Activated naive CD8-positive, alpha-beta T cell treated with anti-CD3 and anti-CD28 coated beads for 36 hours (primary cell): Measurements from ENCODE around the gene DLG2. TPM values are rescaled to one million over a fixed set of nuclear protein-coding genes. Genes with fewer than 3 reads are reported as not detected.
"Not testable (repeated sequence)": the region's sequence is repeated elsewhere in the genome, so short reads cannot be mapped to it uniquely, and the experiment has no call there.

Experiments used
- DNase-seq: peaks from one replicate; pipeline ENCODE4 v3.0.0; 2021
- H3K27ac Mint-ChIP-seq: one replicate; pipeline ENCODE4 v1.8.0; 2022; ENCODE audit warnings: mild to moderate bottlenecking, moderate library complexity, mixed read lengths
- H3K27me3 Mint-ChIP-seq: one replicate; pipeline ENCODE4 v1.8.0; 2022; ENCODE audit warnings: mild to moderate bottlenecking, mixed read lengths
- H3K36me3 Mint-ChIP-seq: one replicate; pipeline ENCODE4 v1.8.0; 2021; ENCODE audit warnings: mild to moderate bottlenecking, mixed read lengths
- H3K4me1 Mint-ChIP-seq: one replicate; pipeline ENCODE4 v1.8.0; 2021; ENCODE audit warnings: mixed read lengths
- H3K4me3 Mint-ChIP-seq: one replicate; pipeline ENCODE4 v1.8.0; 2022; ENCODE audit warnings: mild to moderate bottlenecking, moderate library complexity, mixed read lengths
- H3K9me3 Mint-ChIP-seq: one replicate; pipeline ENCODE4 v1.8.0; 2022; ENCODE audit warnings: mixed read lengths
- total RNA-seq, 2 experiments: library from RNA; stranded (reverse); gene quantifications; one replicate each; pipeline ENCODE4 v1.2.3, GENCODE V29; 2021

DLG2 gene
- total RNA-seq, 2 experiments from 2014 or later, result 1.7 to 1.9 TPM

DNA sequence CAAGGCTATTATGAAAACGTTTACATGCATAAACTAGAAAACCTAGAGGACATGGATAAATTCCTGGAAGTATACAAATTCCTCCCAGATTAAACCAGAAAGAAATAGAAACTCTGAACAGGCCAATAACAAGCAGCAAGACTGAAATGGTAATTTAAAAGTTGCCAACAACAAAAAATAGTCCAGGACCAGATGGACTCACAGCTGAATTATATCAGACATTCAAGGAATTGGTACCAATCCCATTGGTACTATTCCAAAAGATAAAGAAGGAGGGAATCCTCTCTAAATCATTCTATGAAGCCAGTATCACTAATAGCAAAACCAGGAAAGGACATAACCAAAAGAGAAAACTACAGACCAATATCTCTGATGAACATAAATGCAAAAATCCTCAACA lies 236.0 kb downstream of the DLG2 start:
- no peaks in the 10 kb centered on the region for H3K4me1 Mint-ChIP-seq
- no peak for DNase-seq
- H3K9me3 Mint-ChIP-seq, result peaks cover 9% of the 10 kb centered on the region
- H3K36me3 Mint-ChIP-seq, result no peaks in the 10 kb centered on the region
- H3K4me3 Mint-ChIP-seq, result no peak overlapping the region
- no peak overlapping the region for H3K27ac Mint-ChIP-seq
- H3K27me3 Mint-ChIP-seq, result no peaks in the 10 kb centered on the region

DNA sequence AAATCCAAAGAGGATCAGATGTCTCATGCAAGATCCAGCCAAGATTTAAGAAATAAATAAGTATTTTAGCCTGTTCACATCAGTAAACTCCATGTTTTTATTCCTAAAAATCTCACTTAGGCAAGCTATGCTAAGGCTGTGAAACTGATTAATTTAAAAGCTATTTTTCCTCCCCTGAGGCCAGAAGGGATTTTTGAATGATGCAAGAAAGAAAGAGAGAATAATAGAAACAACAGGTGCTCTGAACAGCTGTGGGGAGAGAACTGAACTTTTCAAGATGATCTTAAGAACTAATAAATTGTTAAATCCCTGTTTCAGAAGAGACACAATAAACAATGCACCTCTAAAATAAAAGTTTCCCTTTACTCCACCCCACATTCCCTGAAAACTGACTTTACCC lies 241.6 kb downstream of the DLG2 start:
- Mint-ChIP-seq H3K36me3 (no peaks in the 10 kb centered on the region), H3K27ac (no peak overlapping the region), H3K4me1 (no peaks in the 10 kb centered on the region), H3K27me3 (no peaks in the 10 kb centered on the region), H3K4me3 (no peak overlapping the region), H3K9me3 (peaks cover 14% of the 10 kb centered on the region)
- DNase-seq, result no peak

DNA sequence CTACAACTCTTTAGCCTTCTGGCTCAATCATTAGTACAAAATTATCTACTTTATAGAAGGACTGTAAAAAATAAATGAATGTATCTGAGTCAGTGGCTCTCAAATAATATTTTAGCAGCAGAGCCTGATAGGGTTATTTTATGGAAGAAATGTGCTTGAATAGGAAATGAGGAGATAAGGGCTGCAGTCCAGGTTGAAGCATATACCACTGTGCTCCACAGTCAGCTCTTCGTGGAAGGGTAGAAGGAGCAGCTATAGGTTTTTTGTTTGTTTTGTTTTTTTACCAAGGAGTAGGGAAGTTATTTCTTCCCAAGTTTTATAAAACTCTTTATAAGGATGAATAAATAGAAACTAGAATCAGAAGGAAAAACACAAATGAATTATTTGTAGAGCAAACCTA lies 242.0 kb downstream of the DLG2 start:
- peaks cover 14% of the 10 kb centered on the region for H3K9me3 Mint-ChIP-seq
- no peak overlapping the region for H3K4me3 Mint-ChIP-seq
- no peak for DNase-seq
- no peaks in the 10 kb centered on the region for H3K4me1 Mint-ChIP-seq
- H3K27me3 Mint-ChIP-seq, result no peaks in the 10 kb centered on the region
- H3K36me3 Mint-ChIP-seq, result no peaks in the 10 kb centered on the region
- no peak overlapping the region for H3K27ac Mint-ChIP-seq

DNA sequence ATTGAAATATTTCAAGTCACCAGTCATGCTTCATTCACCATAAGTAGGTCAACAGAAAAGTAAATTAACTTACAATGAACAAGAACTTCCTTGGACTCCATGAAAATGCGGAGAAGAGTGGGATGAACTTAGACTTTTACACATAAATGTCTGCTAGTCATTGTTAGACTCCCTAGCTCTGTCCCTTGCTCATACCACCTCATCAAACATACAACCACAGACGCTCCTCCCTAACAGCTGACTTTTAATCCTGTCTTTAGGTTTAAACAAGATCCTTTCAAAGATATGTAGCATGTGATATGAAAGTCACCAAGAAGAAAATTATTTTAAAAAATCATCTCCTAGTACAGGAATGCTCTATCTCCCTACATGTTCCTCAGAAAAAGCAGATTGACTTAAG lies 248.1 kb downstream of the DLG2 start:
- H3K4me1 Mint-ChIP-seq, result no peaks in the 10 kb centered on the region
- no peak overlapping the region for H3K4me3 Mint-ChIP-seq
- H3K36me3 Mint-ChIP-seq, result no peaks in the 10 kb centered on the region
- no peaks in the 10 kb centered on the region for H3K27me3 Mint-ChIP-seq
- peaks cover 11% of the 10 kb centered on the region for H3K9me3 Mint-ChIP-seq
- no peak overlapping the region for H3K27ac Mint-ChIP-seq
- DNase-seq, result no peak

DNA sequence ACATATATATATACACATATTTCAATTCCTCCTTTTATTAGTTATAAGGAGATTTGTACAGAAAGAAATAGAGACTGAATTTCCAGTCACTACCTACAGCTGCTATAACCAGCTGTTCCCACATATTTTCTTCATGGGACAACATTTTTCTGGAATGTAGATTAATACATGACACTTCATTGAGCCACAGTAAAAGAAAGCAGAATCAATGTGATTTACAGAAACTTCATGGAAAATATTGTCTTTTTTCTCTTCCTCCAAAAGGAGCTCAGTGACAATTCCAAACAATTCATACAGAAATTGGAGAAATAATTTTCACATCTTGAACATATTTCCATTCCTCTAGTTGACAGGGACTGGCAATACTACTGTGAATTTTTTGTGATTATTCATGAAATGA lies 249.2 kb downstream of the DLG2 start:
- no peak for DNase-seq
- no peaks in the 10 kb centered on the region for H3K27me3 Mint-ChIP-seq
- no peaks in the 10 kb centered on the region for H3K36me3 Mint-ChIP-seq
- H3K27ac Mint-ChIP-seq, result no peak overlapping the region
- H3K9me3 Mint-ChIP-seq, result peaks cover 7% of the 10 kb centered on the region
- H3K4me1 Mint-ChIP-seq, result no peaks in the 10 kb centered on the region
- H3K4me3 Mint-ChIP-seq, result no peak overlapping the region

DNA sequence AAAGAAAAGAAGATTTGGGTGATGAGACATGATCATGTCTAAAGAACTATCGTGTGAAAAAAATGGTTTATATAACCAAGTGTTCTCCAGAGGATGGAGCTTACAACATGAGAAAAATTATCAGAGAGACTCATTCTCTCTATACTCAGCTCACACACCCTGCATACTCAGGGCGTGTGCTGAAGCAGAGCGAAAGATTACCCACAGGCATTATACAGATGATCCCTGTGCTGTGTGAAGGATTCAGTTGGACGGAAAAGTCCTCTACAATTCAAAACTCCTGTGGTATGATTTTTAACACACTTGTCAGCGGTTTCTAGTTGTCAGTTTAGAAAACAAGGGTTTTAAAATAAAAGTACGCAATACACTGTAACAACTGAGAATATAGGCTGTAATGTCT lies 267.3 kb downstream of the DLG2 start:
- Mint-ChIP-seq H3K4me3 (no peak overlapping the region), H3K36me3 (no peaks in the 10 kb centered on the region), H3K27me3 (no peaks in the 10 kb centered on the region), H3K9me3 (peaks cover 4% of the 10 kb centered on the region), H3K27ac (no peak overlapping the region), H3K4me1 (no peaks in the 10 kb centered on the region)
- DNase-seq, result no peak

DNA sequence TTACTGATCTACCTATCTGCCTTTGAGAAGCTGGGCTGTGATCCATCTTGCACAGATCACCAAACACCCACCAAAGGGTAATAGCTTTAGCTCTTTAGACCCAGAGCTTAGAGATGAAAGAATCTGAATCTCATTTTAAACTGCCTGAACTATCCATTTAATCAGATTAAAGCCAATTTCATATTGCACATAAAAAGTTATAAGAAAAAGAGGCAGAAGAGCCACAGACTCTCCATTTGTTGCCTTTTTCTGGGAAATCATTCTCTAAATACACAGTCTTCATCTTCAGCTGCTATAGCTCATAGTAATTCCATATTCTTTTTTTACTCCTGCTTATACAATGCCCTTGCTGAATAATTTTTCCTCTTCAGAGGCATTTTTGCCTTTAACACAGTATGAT lies 271.2 kb downstream of the DLG2 start:
- Mint-ChIP-seq H3K4me1 (no peaks in the 10 kb centered on the region), H3K27ac (no peak overlapping the region), H3K4me3 (no peak overlapping the region), H3K9me3 (peaks cover 6% of the 10 kb centered on the region), H3K36me3 (no peaks in the 10 kb centered on the region), H3K27me3 (no peaks in the 10 kb centered on the region)
- no peak for DNase-seq

DNA sequence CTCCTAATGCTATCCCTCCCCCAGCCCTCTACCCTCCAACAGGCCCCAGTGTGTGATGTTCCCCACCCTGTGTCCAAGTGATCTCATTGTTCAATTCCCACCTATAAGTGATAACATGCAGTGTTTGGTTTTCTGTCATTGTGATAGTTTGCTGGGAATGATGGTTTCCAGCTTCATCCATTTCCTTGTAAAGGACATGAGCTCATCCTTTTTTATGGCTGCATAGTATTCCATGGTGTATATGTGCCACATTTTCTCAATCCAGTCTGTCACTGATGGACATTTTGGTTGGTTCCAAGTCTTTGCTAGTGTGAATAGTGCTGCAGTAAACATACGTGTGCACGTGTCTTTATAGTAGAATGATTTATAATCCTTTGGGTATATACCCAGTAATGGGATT lies 277.6 kb downstream of the DLG2 start:
- not testable (repeated sequence) for DNase-seq, H3K36me3 Mint-ChIP-seq, H3K4me3 Mint-ChIP-seq, H3K27me3 Mint-ChIP-seq, H3K27ac Mint-ChIP-seq, H3K4me1 Mint-ChIP-seq
- H3K9me3 Mint-ChIP-seq, result peaks cover 15% of the 10 kb centered on the region

DNA sequence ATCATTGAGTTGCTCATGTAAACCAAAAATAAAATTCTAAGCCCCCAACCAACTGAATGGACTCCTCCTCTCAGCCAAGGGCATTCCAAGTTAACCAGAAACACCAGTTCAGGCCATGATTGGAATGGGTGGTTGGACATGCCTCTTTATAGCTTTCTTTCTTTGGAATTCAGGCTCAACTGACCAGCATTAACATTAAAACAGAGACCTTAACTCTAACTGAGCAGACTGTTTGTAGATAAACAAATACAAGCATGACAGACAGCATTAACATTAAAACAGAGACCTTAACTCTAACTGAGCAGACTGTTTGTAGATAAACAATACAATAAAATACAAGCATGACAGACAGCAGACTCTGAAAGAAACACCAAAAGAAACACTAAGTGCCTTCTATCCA lies 278.2 kb downstream of the DLG2 start:
- Mint-ChIP-seq H3K9me3 (peaks cover 12% of the 10 kb centered on the region), H3K27ac (no peak overlapping the region), H3K36me3 (no peaks in the 10 kb centered on the region), H3K4me3 (no peak overlapping the region), H3K4me1 (no peaks in the 10 kb centered on the region), H3K27me3 (no peaks in the 10 kb centered on the region)
- no peak for DNase-seq

DNA sequence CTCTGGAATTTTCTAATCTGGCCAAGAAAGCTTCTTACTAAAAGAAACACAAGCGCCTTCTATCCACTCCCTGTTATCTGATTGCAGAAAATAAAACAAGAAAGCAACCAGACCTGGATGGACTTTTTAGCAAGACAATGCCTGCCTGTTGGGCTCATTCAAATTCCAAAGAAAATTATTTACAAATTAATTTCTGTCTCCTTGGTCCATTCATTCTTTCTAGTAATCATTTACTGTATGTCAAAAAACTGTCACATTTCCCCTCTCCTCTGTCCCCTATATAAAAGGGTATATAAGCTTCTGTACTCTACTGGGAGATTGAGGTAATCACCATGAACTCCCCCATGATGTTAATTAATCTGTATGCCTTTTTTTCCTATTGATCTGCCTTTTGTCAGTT lies 279.9 kb downstream of the DLG2 start:
- Mint-ChIP-seq H3K4me3 (no peak overlapping the region), H3K9me3 (peaks cover 14% of the 10 kb centered on the region), H3K4me1 (no peaks in the 10 kb centered on the region), H3K27me3 (no peaks in the 10 kb centered on the region), H3K27ac (no peak overlapping the region), H3K36me3 (no peaks in the 10 kb centered on the region)
- no peak for DNase-seq

DNA sequence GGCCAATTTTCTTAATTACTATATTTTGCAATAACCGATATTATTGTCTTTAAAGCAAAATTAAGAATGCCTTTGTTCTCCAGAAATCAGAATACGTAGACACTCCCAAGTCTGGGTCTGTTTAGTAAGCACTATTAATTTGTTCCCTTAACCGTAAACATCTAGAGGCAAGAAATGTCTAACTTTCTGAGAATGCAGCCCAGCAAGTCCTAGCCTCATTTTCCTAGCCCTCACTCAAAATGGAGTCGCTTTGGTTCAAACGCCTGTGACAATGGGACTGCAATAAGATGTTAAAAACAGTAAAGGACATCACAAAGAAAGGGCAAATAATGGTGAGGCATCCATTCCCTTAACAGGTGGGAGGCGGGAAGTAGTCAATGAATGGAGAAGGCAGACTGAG lies 280.7 kb downstream of the DLG2 start:
- Mint-ChIP-seq H3K4me3 (no peak overlapping the region), H3K4me1 (no peaks in the 10 kb centered on the region), H3K27me3 (no peaks in the 10 kb centered on the region), H3K9me3 (peaks cover 13% of the 10 kb centered on the region), H3K36me3 (no peaks in the 10 kb centered on the region), H3K27ac (no peak overlapping the region)
- no peak for DNase-seq

DNA sequence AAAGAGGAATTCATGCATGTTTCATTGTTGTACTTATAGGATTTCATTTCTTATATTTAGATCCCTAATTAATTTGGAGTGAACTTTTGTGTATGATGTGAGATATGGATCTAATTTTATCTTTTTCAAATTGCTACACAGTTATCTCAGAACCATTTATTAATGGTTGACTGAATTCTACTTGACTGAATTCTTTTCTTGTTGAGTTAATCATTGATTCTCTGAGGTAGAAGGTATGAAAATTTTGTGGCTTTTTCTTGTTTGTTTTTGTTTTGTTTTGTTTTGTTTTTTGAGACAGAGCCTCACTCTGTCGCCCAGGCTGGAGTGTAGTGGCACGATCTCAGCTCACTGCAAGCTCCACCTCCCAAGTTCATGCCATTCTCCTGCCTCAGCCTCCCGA lies 286.3 kb downstream of the DLG2 start:
- not testable (repeated sequence) for H3K4me1 Mint-ChIP-seq, H3K27me3 Mint-ChIP-seq, H3K4me3 Mint-ChIP-seq, H3K27ac Mint-ChIP-seq, H3K36me3 Mint-ChIP-seq, DNase-seq
- H3K9me3 Mint-ChIP-seq, result peaks cover 13% of the 10 kb centered on the region

DNA sequence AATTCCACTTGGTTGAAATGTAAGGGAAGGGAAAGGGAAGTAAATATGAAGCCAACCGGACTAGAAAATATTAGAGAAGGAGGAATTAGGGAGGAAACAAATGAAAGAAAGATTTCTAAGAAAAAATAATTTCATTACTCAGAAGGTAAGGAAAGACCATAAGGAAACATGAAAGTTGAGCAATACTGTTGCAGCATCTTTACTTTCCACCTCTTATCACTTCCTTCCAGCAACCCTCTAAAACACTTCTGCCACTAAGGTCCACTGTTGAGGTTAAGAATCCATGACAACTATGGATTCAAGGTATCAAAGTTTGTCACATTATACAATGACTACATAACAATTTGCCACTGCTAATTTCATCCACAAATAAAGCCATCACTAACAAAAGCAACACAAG lies 308.6 kb downstream of the DLG2 start:
- H3K27me3 Mint-ChIP-seq, result peaks cover 3% of the 10 kb centered on the region
- no peaks in the 10 kb centered on the region for H3K36me3 Mint-ChIP-seq
- no peak overlapping the region for H3K27ac Mint-ChIP-seq
- DNase-seq, result no peak
- no peak overlapping the region for H3K4me3 Mint-ChIP-seq
- H3K9me3 Mint-ChIP-seq, result no peaks in the 10 kb centered on the region
- H3K4me1 Mint-ChIP-seq, result no peaks in the 10 kb centered on the region

DNA sequence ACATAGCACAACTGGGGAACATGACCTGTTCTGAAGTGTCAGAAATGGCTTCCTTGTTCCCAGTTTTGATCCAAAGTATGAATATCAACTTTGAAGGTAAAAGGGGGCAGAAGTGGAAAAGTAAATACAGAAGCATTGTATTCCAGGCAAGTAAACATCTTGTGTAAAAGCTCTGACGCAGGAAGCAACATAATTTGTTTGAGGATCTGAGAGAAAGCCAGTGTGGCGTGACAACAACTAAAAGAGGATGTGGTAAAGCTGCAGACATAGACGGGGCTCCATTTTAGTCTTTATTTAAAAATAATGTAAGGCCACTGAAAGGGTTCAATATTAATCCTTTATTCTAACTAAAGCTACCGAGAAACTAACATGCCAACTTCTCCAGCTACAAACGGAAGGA lies 310.2 kb downstream of the DLG2 start:
- Mint-ChIP-seq H3K9me3 (no peaks in the 10 kb centered on the region), H3K27me3 (peaks cover 3% of the 10 kb centered on the region), H3K4me1 (no peaks in the 10 kb centered on the region), H3K27ac (no peak overlapping the region), H3K36me3 (no peaks in the 10 kb centered on the region), H3K4me3 (no peak overlapping the region)
- DNase-seq, result no peak

DNA sequence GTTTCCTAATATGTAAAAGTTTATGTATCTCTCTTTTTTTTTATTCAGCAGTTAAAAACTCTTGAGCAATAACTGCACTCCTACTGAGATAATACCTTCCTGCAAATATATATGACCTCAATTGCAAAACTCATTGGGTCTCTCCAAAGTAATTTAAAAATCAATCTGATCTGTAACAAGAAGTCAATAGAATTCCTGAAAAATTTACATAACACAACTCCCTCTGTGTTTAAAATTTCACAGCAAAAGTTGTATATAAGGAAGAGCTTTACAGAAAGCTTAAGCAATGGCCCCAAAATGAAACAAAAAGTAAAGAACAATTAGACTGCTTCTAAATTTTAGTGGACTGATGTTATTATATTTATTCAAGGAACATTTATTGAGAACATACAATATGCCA lies 313.4 kb downstream of the DLG2 start:
- Mint-ChIP-seq H3K4me3 (no peak overlapping the region), H3K27ac (no peak overlapping the region), H3K27me3 (peaks cover 3% of the 10 kb centered on the region), H3K36me3 (no peaks in the 10 kb centered on the region), H3K4me1 (no peaks in the 10 kb centered on the region), H3K9me3 (no peaks in the 10 kb centered on the region)
- no peak for DNase-seq

DNA sequence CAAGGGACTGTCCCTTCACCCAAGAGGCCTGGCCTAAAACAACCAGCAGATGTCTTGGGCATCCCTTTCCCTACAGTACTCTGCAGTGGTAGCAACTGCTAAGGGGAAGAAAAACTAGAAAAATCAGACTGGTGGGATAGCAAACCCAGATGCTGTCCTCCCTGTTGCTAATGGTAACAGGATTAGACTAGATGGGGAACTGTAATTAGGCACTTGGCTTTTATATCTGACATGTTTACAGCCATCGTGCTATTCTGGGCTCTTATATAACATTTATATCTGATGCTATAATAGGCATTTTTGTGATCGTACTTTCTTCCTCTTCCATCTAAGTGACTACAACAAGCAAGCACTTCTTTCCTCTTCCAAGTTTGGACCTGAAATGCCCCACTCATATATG lies 316.7 kb downstream of the DLG2 start:
- Mint-ChIP-seq H3K9me3 (no peaks in the 10 kb centered on the region), H3K36me3 (no peaks in the 10 kb centered on the region), H3K27ac (no peak overlapping the region), H3K27me3 (no peaks in the 10 kb centered on the region), H3K4me3 (no peak overlapping the region), H3K4me1 (no peaks in the 10 kb centered on the region)
- DNase-seq, result no peak

DNA sequence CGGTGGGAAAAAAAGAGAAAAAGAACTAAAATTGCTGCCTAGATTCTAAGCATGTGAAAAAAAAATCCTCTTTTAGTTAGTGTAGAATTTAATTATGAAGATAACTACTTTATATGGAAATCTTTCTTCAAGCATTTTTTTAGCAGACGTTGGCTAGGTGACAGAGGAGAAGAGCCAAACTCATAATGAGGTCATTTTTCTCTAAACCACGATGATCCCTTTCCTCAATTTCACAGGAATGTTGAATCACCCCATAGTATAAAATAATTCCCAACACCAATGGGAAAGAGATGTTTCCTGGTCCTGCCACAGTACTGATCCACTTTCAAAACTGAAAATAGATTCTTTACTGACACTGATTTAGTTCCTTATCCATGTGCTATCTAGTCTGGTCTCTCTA lies 319.8 kb downstream of the DLG2 start:
- no peak for DNase-seq
- Mint-ChIP-seq H3K36me3 (no peaks in the 10 kb centered on the region), H3K4me1 (no peaks in the 10 kb centered on the region), H3K9me3 (no peaks in the 10 kb centered on the region), H3K27ac (no peak overlapping the region), H3K27me3 (no peaks in the 10 kb centered on the region), H3K4me3 (no peak overlapping the region)
